Fibroblast of lung (primary cell): ENCODE results near the gene TXLNB. TPM values are rescaled to one million over a fixed set of nuclear protein-coding genes. Genes with fewer than 3 reads are reported as not detected.
"Not testable (repeated sequence)": the region's sequence is repeated elsewhere in the genome, so short reads cannot be mapped to it uniquely, and the experiment has no call there.

Experiments used
- DNase-seq, 2 donors: peaks; one replicate each; pipeline versions ENCODE4 v3.0.0 to v3.0.0-alpha.2; 2010; ENCODE audit warnings: low read depth in 2 of 2
- H2AFZ ChIP-seq: 2 replicates; pipeline ENCODE4 v1.5.1; 2012; ENCODE audit warnings: low read length, control low read depth, inconsistent platforms
- H3K27ac ChIP-seq: 2 replicates; pipeline ENCODE4 v1.5.1; 2011; ENCODE audit warnings: low read length, control low read depth; ENCODE audit not compliant: insufficient read depth
- H3K27me3 ChIP-seq: 2 replicates; pipeline ENCODE4 v1.5.1; 2011; ENCODE audit warnings: mild to moderate bottlenecking, low read length; ENCODE audit not compliant: control insufficient read depth, insufficient read depth
- H3K36me3 ChIP-seq: 2 replicates; pipeline ENCODE4 v1.5.1; 2011; ENCODE audit warnings: low read length; ENCODE audit not compliant: control insufficient read depth, insufficient read depth
- H3K4me1 ChIP-seq: 2 replicates; pipeline ENCODE4 v1.5.1; 2011; ENCODE audit warnings: low read length; ENCODE audit not compliant: control insufficient read depth, insufficient read depth; ENCODE audit errors: extremely low read depth
- H3K4me2 ChIP-seq: 2 replicates; pipeline ENCODE4 v1.5.1; 2011; ENCODE audit warnings: low read length, control low read depth; ENCODE audit not compliant: insufficient read depth; ENCODE audit errors: extremely low read depth
- H3K4me3 ChIP-seq, 4 experiments: fragments of 200-600 bp in 1 of 4; sonication (generic) in 1 of 4; replicated peaks in 1 of 4; 2 replicates each; pipeline ENCODE4 v1.5.1; 2011 to 2016; ENCODE audit warnings: low read length in 4 of 4, low read depth in 3 of 4, mild to moderate bottlenecking in 3 of 4, control low read depth in 2 of 4, inconsistent platforms in 1 of 4, mixed read lengths in 1 of 4; ENCODE audit not compliant: insufficient read depth in 1 of 4; ENCODE audit errors: control extremely low read depth in 1 of 4
- H3K79me2 ChIP-seq: 2 replicates; pipeline ENCODE4 v1.5.1; 2012; ENCODE audit warnings: mild to moderate bottlenecking, low read length, inconsistent platforms; ENCODE audit not compliant: control insufficient read depth, insufficient read depth
- H3K9ac ChIP-seq: 2 replicates; pipeline ENCODE4 v1.5.1; 2011; ENCODE audit warnings: mild to moderate bottlenecking, low read length, control low read depth; ENCODE audit not compliant: insufficient read depth
- H3K9me3 ChIP-seq: 2 replicates; pipeline ENCODE4 v1.5.1; 2012; ENCODE audit warnings: low read depth, low read length; ENCODE audit not compliant: control insufficient read depth, insufficient read depth
- H4K20me1 ChIP-seq: 2 replicates; pipeline ENCODE4 v1.5.1; 2011; ENCODE audit warnings: low read length; ENCODE audit not compliant: control insufficient read depth, insufficient read depth; ENCODE audit errors: extremely low read depth
- EZH2 ChIP-seq: IDR thresholded peaks from 2 replicates; pipeline ENCODE4 v1.5.1; 2012; ENCODE audit warnings: low read length, control low read depth, mild to moderate bottlenecking; ENCODE audit errors: missing control alignments
- polyA plus RNA-seq, 2 donors: library from polyadenylated mRNA; depleted of rRNA in 1 of 2; stranded (reverse) in 1 of 2; unstranded in 1 of 2; fragments of >200 nt; gene quantifications; 2 replicates each; pipeline ENCODE4 v1.2.1, GENCODE V29; 2011 to 2012; ENCODE audit warnings: missing spikeins in 1 of 2
- total RNA-seq: library from RNA; depleted of rRNA; stranded (reverse); fragments of >200 nt; gene quantifications from 2 replicates; pipeline ENCODE4 v1.2.1, GENCODE V29; 2014
- TF ChIP-seq, protein P1 (sequence below), 2 donors: IDR thresholded peaks in 1 of 2; conservative IDR thresholded peaks in 1 of 2; 1 replicate in 1 of 2; 2 replicates in 1 of 2; pipeline ENCODE4 v1.5.1; 2011 to 2012; ENCODE audit warnings: low read length in 2 of 2, control low read depth in 1 of 2, inconsistent platforms in 1 of 2, low read depth in 1 of 2, mild to moderate bottlenecking in 1 of 2

The TXLNB gene
- total and polyA plus RNA-seq, 2 donors (not counting 1 experiment from before 2014, with no cell fraction given): 0.15 to 1.2 TPM

- H3K36me3 ChIP-seq, H3K79me2 ChIP-seq, H3K27me3 ChIP-seq, H3K4me2 ChIP-seq, H2AFZ ChIP-seq, H3K4me3 ChIP-seq, H3K27ac ChIP-seq, H4K20me1 ChIP-seq, H3K9ac ChIP-seq, H3K9me3 ChIP-seq, DNase-seq, H3K4me1 ChIP-seq: not testable (repeated sequence)
These were observed 81.0 kb downstream of the TXLNB start for GRCh38 chr6:139210766-139211165.

DNA sequence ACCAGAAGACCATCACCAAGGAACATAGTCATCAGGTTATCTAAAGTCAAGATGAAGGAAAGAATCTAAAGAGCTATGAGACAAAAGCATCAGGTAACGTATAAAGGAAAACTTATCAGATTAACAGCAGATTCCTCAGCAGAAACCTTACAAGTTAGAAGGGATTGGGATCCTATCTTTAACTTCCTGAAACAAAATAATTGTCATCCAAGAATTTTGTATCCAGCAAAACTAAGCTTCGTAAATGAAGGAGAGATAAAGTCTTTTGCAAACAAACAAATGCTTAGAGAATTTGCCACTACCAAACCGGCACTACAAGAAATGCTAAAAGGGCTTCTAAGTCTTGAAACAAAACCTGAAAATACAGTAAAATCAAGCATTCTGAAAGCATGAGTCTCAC lies 86.0 kb downstream of the TXLNB start:
- H3K4me3 ChIP-seq: no peak overlapping the region
- TF ChIP-seq, protein P1, sequence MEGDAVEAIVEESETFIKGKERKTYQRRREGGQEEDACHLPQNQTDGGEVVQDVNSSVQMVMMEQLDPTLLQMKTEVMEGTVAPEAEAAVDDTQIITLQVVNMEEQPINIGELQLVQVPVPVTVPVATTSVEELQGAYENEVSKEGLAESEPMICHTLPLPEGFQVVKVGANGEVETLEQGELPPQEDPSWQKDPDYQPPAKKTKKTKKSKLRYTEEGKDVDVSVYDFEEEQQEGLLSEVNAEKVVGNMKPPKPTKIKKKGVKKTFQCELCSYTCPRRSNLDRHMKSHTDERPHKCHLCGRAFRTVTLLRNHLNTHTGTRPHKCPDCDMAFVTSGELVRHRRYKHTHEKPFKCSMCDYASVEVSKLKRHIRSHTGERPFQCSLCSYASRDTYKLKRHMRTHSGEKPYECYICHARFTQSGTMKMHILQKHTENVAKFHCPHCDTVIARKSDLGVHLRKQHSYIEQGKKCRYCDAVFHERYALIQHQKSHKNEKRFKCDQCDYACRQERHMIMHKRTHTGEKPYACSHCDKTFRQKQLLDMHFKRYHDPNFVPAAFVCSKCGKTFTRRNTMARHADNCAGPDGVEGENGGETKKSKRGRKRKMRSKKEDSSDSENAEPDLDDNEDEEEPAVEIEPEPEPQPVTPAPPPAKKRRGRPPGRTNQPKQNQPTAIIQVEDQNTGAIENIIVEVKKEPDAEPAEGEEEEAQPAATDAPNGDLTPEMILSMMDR (conservative IDR thresholded peaks at IDR 0.05 in 1 of 2, IDR thresholded peaks at IDR 0.05 in 1 of 2; ENCODE audit: low read depth in 1 of 2, low read length in 2 of 2): no peak
- TF ChIP-seq EZH2: no peak
- no peak overlapping the region for H3K27ac ChIP-seq
- no peaks in the 10 kb centered on the region for H3K4me1 ChIP-seq
- no peaks in the 10 kb centered on the region for H4K20me1 ChIP-seq
- no peaks in the 10 kb centered on the region for H3K79me2 ChIP-seq
- no peak overlapping the region for H2AFZ ChIP-seq
- no peaks in the 10 kb centered on the region for H3K36me3 ChIP-seq
- H3K9ac ChIP-seq: no peak overlapping the region
- H3K4me2 ChIP-seq: no peak overlapping the region
- no peaks in the 10 kb centered on the region for H3K9me3 ChIP-seq
- H3K27me3 ChIP-seq: no peaks in the 10 kb centered on the region
- no peak for DNase-seq

- Histone ChIP-seq H3K27me3 (no peaks in the 10 kb centered on the region), H3K4me1 (no peaks in the 10 kb centered on the region), H3K36me3 (no peaks in the 10 kb centered on the region), H3K9me3 (no peaks in the 10 kb centered on the region), H4K20me1 (no peaks in the 10 kb centered on the region), H2AFZ (no peak overlapping the region), H3K4me2 (no peak overlapping the region), H3K9ac (no peak overlapping the region), H3K27ac (no peak overlapping the region), H3K79me2 (no peaks in the 10 kb centered on the region), H3K4me3 (no peak overlapping the region)
- TF ChIP-seq, protein P1 (conservative IDR thresholded peaks at IDR 0.05 in 1 of 2, IDR thresholded peaks at IDR 0.05 in 1 of 2; ENCODE audit: low read depth in 1 of 2, low read length in 2 of 2): no peak
- TF ChIP-seq EZH2: no peak
- DNase-seq: no peak
These were observed 86.8 kb downstream of the TXLNB start for GRCh38 chr6:139204978-139205377.

DNA sequence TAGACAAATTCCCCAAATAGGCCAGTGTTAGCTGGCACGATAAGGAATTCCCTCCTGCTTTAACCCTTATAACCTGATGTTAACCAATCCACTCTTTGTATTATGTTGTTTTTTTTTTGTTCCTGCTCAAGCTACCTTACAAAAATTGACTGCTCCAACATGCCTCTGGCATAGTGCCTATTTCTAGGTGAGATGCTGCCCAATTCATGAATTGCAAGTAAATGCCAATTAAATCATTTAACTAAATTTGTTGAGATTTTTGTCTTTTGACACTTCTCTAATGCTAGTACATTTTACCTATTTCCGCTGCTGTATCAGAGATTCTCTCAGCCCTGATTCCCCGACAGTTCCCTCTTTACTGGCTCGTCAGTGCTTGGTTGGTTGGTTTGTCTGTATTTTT lies 90.4 kb downstream of the TXLNB start:
- no peaks in the 10 kb centered on the region for H3K79me2 ChIP-seq
- no peak overlapping the region for H3K4me2 ChIP-seq
- TF ChIP-seq, protein P1 (conservative IDR thresholded peaks at IDR 0.05 in 1 of 2, IDR thresholded peaks at IDR 0.05 in 1 of 2; ENCODE audit: low read depth in 1 of 2, low read length in 2 of 2): no peak
- no peak for TF ChIP-seq EZH2
- no peaks in the 10 kb centered on the region for H3K9me3 ChIP-seq
- no peak overlapping the region for H3K9ac ChIP-seq
- H3K27me3 ChIP-seq: no peaks in the 10 kb centered on the region
- DNase-seq: no peak
- H3K36me3 ChIP-seq: no peaks in the 10 kb centered on the region
- H3K4me3 ChIP-seq: no peak overlapping the region
- no peak overlapping the region for H3K27ac ChIP-seq
- no peaks in the 10 kb centered on the region for H4K20me1 ChIP-seq
- H2AFZ ChIP-seq: no peak overlapping the region
- H3K4me1 ChIP-seq: no peaks in the 10 kb centered on the region
